Measurements from ENCODE around the gene PISD. TPM values are rescaled to one million over a fixed set of nuclear protein-coding genes. Genes with fewer than 3 reads are reported as not detected.

The PISD gene
- total RNA-seq, 1 donor from 2014 or later, result 47.3 TPM

GRCh38 chr22:31607696-31608095, 54.3 kb downstream of the PISD start:
- ATAC-seq, result no peak
- Histone ChIP-seq H3K27me3 (ENCODE audit: low read depth) (no peaks in the 10 kb centered on the region), H3K4me3 (no peak overlapping the region), H3K4me1 (peaks cover 6% of the 10 kb centered on the region), H3K27ac (no peak overlapping the region), H3K9me3 (no peaks in the 10 kb centered on the region), H3K36me3 (peaks cover 47% of the 10 kb centered on the region)
- TF ChIP-seq CTCF (IDR thresholded peaks at IDR 0.05), result no peak
- peak; percentile 32 for DNase-seq
- intact Hi-C loops (cut with DNase I), result no loop called here

DNA sequence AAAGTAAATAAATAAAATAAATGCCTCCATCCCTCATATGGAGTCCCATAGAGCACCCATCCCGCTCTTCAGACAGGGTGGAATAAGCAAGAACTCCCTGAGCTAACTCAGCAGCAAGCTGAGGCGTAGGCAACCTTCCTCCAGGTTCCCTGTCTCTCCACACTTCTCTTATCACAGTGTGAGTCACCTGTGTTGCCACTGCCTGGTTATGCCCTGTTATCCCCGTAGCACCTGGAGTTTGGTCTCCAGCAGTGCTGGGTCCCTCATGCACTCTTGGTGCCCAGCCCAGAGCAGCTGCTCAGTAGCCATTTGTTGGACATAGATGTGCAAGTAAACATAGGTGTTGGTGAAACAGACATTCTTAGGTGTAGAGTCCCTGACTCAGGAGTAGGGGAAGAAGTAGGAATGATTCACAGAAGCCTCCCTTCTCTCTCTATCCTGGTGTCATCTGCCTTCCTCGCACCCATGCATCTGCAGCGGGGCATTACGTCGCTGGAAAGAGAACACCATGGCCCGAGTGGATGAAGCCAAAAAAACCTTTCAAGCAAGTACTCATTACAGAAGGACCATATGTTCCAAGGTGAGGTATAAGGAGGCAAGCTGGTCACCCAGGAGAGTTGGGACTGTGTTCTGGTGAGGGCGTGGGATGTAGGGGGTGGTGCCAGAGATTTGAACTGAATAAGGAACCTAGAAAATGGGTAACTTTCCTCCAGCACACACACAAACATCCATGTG, 56.0 kb downstream of the PISD start:
- peaks cover 6% of the 10 kb centered on the region for H3K4me1 ChIP-seq
- ATAC-seq (no peak), DNase-seq (peak; percentile 2)
- H3K4me3 ChIP-seq, result no peak overlapping the region
- H3K36me3 ChIP-seq, result peaks cover 52% of the 10 kb centered on the region
- no peaks in the 10 kb centered on the region for H3K27me3 ChIP-seq (ENCODE audit: low read depth)
- intact Hi-C loops (cut with DNase I), result no loop called here
- no peak overlapping the region for H3K27ac ChIP-seq
- no peaks in the 10 kb centered on the region for H3K9me3 ChIP-seq
- TF ChIP-seq CTCF (IDR thresholded peaks at IDR 0.05), result no peak

DNA sequence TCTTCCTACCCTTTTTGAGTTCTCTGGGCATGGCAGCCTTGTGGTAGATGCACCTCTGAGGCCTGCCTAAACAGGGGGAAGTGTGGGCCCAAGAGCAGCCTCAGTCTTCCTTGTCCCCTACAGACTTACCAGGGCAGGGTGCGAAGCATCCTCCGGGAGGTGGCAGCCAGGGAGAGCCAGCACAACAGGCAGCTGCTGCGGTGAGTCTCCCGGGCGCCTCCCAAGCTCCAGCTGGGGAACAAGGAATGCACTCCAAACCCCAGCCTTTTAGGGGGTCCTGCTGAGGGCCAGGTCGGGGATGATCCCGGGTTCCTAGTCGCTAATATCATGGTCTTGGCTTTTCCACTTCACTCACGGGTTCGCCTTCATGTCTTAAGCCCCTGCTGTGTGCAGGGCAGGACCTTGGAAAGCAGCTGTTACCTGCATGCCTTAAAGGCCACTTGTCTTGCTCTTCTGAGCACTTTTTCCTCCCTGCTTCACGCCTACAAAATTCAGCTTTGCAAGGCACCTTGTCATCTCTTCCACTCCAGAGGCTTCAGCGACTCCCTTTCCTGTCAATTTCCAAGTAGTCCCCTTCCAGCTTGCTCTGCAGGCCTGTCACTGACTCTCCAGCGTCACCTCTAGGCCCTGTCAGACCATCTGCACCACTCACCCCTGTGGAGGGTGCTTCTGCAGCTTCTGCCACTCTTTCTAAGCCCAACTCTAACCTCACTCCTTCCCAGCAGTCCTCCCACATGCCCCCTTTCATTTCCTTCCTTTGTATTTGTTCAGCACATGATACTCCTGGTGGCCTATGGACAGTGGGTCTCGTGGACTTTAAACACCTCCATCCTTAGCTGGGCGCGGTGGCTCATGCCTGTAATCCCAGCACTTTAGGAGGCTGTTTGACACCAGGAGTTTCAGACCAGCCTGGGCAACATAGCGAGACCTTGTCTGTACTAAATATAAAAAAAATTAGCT, 57.0 kb downstream of the PISD start:
- Histone ChIP-seq H3K4me1 (no peaks in the 10 kb centered on the region), H3K27ac (no peak overlapping the region), H3K4me3 (no peak overlapping the region), H3K36me3 (peaks cover 52% of the 10 kb centered on the region), H3K27me3 (ENCODE audit: low read depth) (no peaks in the 10 kb centered on the region), H3K9me3 (no peaks in the 10 kb centered on the region)
- intact Hi-C loops (cut with DNase I), result no loop called here
- no peak for ATAC-seq
- DNase-seq, result peak; percentile 28
- no peak for TF ChIP-seq CTCF (IDR thresholded peaks at IDR 0.05)

- Histone ChIP-seq H3K27ac (no peak overlapping the region), H3K36me3 (peaks cover 48% of the 10 kb centered on the region), H3K4me1 (no peaks in the 10 kb centered on the region), H3K9me3 (no peaks in the 10 kb centered on the region), H3K4me3 (no peak overlapping the region), H3K27me3 (ENCODE audit: low read depth) (no peaks in the 10 kb centered on the region)
- peak; percentile 7 for DNase-seq
- intact Hi-C loops (cut with DNase I), result no loop called here
- TF ChIP-seq CTCF (IDR thresholded peaks at IDR 0.05), result no peak
- ATAC-seq, result peak in 1 of 2 donors; percentile 6
Observed at GRCh38 chr22:31604137-31604705, 57.8 kb downstream of the PISD start.

GRCh38 chr22:31603574-31603973, 58.4 kb downstream of the PISD start:
- Histone ChIP-seq H3K27ac (peak overlapping the region; percentile 58), H3K36me3 (peaks cover 46% of the 10 kb centered on the region), H3K4me3 (no peak overlapping the region), H3K27me3 (ENCODE audit: low read depth) (no peaks in the 10 kb centered on the region), H3K9me3 (no peaks in the 10 kb centered on the region), H3K4me1 (no peaks in the 10 kb centered on the region)
- ATAC-seq (no peak), DNase-seq (no peak)
- TF ChIP-seq CTCF (IDR thresholded peaks at IDR 0.05), result no peak
- intact Hi-C loops (cut with DNase I), result no loop called here
